Kidney (tissue), 14 donors: ENCODE data around the gene CEP164. TPM values are rescaled to one million over a fixed set of nuclear protein-coding genes. Genes with fewer than 3 reads are reported as not detected.

Experiments used
- DNase-seq, 5 donors: peaks; one replicate each; pipeline ENCODE4 v3.0.0-alpha.2; 2013 to 2020
- FAIRE-seq: peaks from 2 replicates; lab custom pipeline; 2012; peaks lifted over from hg19 to GRCh38; lab: Jason Lieb, UNC
- H3K27ac ChIP-seq, 2 donors: one replicate each; pipeline ENCODE4 v1.7.0; 2013; ENCODE audit warnings: low read depth in 2 of 2, low read length in 2 of 2, inconsistent platforms in 1 of 2
- H3K27me3 ChIP-seq: one replicate; pipeline ENCODE4 v1.7.1; 2013; ENCODE audit warnings: low read length, inconsistent platforms; ENCODE audit not compliant: control insufficient read depth, insufficient read depth
- H3K36me3 ChIP-seq, 3 donors: one replicate each; pipeline versions ENCODE4 v1.7.0 to v1.7.1; 2013; ENCODE audit warnings: low read length in 3 of 3, control low read depth in 1 of 3, inconsistent platforms in 1 of 3; ENCODE audit not compliant: insufficient read depth in 3 of 3, control insufficient read depth in 2 of 3
- H3K4me1 ChIP-seq, 3 donors: one replicate each; pipeline versions ENCODE4 v1.7.0 to v1.7.1; 2013; ENCODE audit warnings: low read length in 3 of 3, inconsistent platforms in 1 of 3, low read depth in 1 of 3; ENCODE audit not compliant: control insufficient read depth in 2 of 3, insufficient read depth in 2 of 3
- H3K4me3 ChIP-seq, 3 donors: one replicate each; pipeline versions ENCODE4 v1.7.0 to v1.8.1; 2013; ENCODE audit warnings: low read length in 3 of 3, control low read depth in 1 of 3, inconsistent platforms in 1 of 3
- H3K9ac ChIP-seq, 3 donors: one replicate each; pipeline versions ENCODE4 v1.7.0 to v1.7.1; 2013; ENCODE audit warnings: low read length in 3 of 3, control low read depth in 1 of 3, inconsistent platforms in 1 of 3
- H3K9me3 ChIP-seq, 3 donors: one replicate each; pipeline versions ENCODE4 v1.7.0 to v1.7.1; 2013; ENCODE audit warnings: low read length in 3 of 3, control low read depth in 1 of 3, inconsistent platforms in 1 of 3; ENCODE audit not compliant: control insufficient read depth in 2 of 3, insufficient read depth in 1 of 3
- CTCF ChIP-seq: IDR thresholded peaks from 3 replicates; pipeline ENCODE4 v1.5.1; 2012; ENCODE audit warnings: mild to moderate bottlenecking, moderate library complexity, borderline replicate concordance; ENCODE audit not compliant: insufficient read depth; ENCODE audit errors: extremely low read depth
- intact Hi-C: fragments of 100-400 bp; cut with DNase I; formaldehyde crosslinking; loops from one replicate; pipeline ENCODE4 v1.11.1; 2022
- polyA plus RNA-seq: library from polyadenylated mRNA; stranded (reverse); fragments of 350-450 nt; fragmentation: Illumina TruSeq; extraction: RNeasy Lipid Tissue Mini Kit (QIAGEN cat#74804); gene quantifications from one replicate; pipeline ENCODE4 v1.2.3, GENCODE V29; 2014; ENCODE audit warnings: low read depth, low replicate concordance; ENCODE audit not compliant: insufficient read depth
- total RNA-seq: library from RNA; stranded (reverse); fragmentation: NEBNext Ultra II Directional; extraction: Animal tissue kit (Norgen Biotek cat#: 25700); gene quantifications from one replicate; pipeline ENCODE4 v1.2.1, GENCODE V29; 2021
- donor health status: control.
- donor health status: control.
- donor health status: control.
- donor health status: control.
- donor health status: control.
- donor health status: DM: yes; HTN: yes; CAD: no.
- donor health status: Normal renal cell carcinoma (clear cell type).

Gene CEP164
- total and polyA plus RNA-seq, 2 donors from 2014 or later: 7.9 to 30.7 TPM

GRCh38 chr11:117303646-117304315 lies 23.9 kb upstream of the CEP164 start:
- Histone ChIP-seq H3K36me3 (no peaks in the 10 kb centered on the region), H3K9me3 (no peaks in the 10 kb centered on the region), H3K9ac (no peak overlapping the region), H3K4me3 (no peak overlapping the region), H3K27me3 (no peaks in the 10 kb centered on the region), H3K27ac (no peak overlapping the region), H3K4me1 (peaks cover 0 to 19% (median 12%) of the 10 kb centered on the region in 3 donors)
- no peak for TF ChIP-seq CTCF
- intact Hi-C loops: no loop called here
- FAIRE-seq (no peak), DNase-seq (no peak)

DNA sequence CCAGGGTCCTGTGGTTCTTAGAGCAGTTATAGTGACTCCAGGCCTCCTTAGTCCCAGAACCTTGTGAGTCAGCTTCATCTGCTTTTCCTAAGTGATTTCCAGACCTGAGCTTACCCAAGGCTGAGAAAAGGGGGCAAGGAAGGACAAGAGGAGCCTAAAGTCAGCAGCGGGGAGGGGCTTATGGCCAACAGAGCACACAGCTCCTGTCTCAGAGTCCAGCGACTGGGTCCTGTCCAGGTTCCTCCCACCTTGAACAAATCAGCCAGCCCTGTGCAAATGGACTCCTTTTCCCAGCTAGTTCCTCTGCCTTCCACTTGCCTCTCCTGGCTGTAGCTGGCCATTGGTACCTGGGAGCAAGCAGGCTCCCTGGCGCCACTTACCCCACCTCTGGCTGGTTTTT lies 22.5 kb upstream of the CEP164 start:
- H3K4me3 ChIP-seq: no peak overlapping the region
- no peak for DNase-seq
- FAIRE-seq: no peak
- no peaks in the 10 kb centered on the region for H3K9me3 ChIP-seq
- no peaks in the 10 kb centered on the region for H3K27me3 ChIP-seq
- no peak overlapping the region for H3K27ac ChIP-seq
- H3K36me3 ChIP-seq: no peaks in the 10 kb centered on the region
- no peak for TF ChIP-seq CTCF
- peaks cover 0 to 8% (median under 1%) of the 10 kb centered on the region in 3 donors for H3K4me1 ChIP-seq
- intact Hi-C loops: no loop called here
- H3K9ac ChIP-seq: no peak overlapping the region

DNA sequence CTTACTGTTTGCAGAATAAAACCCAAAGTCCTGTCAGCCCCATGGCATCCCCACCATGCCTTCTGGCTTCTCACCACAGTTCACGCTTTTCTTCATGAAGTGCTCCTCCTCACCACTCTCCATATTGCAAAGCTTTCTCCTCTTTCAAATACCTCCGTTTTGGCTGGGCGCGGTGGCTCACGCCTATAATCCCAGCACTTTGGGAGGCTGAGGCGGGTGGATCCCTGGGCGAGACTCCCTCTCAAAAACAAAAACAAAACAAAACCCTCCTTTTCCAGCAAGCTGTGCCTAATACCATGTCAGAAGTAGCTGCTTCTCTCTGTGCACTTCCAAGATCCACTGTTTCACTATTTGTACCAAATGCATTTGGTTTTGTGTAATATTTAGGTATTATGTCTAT lies 18.3 kb upstream of the CEP164 start:
- intact Hi-C loops: no loop called here
- Histone ChIP-seq H3K4me1 (peaks cover 0 to 3% (median 0%) of the 10 kb centered on the region in 3 donors), H3K36me3 (no peaks in the 10 kb centered on the region), H3K9ac (no peak overlapping the region), H3K27ac (no peak overlapping the region), H3K27me3 (no peaks in the 10 kb centered on the region), H3K9me3 (no peaks in the 10 kb centered on the region), H3K4me3 (no peak overlapping the region)
- DNase-seq: no peak
- TF ChIP-seq CTCF: no peak
- FAIRE-seq: no peak
